HG03565 (cell line): ENCODE measurements around the gene ANO2.
"Not testable (repeated sequence)": the region's sequence is repeated elsewhere in the genome, so short reads cannot be mapped to it uniquely, and the experiment has no call there.

Experiments
- ATAC-seq: cut with Tn5 transposase; IDR thresholded peaks from one replicate; pipeline ENCODE4 v1.9.1; 2021; ENCODE audit warnings: mild to moderate bottlenecking, moderate library complexity; ENCODE audit not compliant: unreplicated experiment

The ANO2 gene

DNA sequence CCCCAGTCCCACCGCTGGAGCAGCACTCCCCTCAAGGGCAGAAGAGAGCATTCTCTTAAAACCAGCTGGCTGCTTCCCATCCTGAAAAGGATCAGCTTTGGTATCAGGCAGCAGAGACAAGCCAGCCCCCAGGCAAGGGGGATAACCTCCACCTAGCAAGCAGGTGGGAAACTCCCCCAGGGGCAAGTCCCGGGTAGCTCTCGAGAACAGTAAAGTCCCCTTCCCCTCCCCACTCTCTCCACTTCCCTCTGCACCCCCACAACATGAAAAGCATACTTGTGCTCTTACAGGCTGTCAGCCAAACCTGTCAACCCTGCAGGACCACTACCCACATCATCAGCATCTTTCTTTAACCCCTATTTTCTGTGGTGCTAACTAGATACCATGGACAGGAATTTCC, 259.1 kb downstream of the ANO2 start:
- no peak for ATAC-seq

DNA sequence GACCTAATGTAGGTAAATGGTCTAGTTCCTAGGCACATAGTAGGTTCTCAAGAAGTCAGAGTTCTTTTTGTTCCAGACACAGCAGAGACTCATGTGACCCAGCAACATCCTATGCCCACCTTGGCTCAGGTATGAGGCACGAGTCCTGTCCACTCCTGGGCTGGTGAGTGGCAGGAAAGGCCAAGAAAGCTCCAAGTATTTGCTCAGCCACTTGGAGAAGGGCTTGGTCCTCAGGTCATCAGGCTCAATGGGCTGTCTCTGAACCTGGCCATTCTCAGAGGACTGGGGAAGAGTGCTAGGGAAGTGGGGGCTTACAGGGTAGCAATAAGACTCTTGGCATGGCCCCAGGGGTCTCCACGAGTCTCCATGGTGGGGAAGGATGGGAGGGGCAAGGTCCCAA, 260.1 kb downstream of the ANO2 start:
- no peak for ATAC-seq

DNA sequence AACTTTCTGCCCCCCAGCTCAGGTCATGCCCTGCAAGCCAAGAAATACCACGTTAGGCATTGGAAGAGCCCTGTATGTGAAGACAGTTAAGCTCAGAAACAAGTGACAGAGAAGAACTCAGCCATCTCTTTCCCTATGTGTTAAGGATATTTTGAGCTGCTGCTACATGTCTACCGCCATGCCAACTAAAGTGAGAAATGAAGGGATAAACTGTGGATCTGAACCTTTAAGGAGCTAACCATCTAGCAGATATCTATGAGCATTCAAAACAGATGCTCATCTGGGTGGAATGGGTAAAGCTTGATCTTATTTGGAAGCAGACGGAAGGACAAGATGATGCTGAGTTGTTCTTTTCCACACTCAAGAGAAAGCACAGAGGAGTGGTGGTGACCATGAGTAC, 262.5 kb downstream of the ANO2 start:
- no peak for ATAC-seq

DNA sequence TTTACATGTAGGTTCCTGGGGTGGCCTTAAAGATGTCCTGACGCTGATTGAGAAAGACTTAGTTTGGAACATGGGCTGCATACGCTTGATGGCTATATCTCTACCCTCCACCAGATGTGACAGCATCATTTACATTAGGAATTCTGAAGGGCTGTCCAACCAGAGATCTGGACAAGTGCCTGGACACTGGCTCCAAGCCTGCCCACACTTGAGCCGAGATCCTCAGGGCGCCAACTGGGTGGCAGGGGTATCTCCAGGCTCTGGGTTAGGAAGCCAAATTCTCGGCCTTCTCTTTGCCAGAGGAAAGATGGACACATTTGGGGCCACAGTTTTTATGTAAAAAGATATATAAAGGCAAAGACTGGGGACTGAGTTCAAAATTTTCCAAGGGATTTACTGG, 266.9 kb downstream of the ANO2 start:
- ATAC-seq: no peak

DNA sequence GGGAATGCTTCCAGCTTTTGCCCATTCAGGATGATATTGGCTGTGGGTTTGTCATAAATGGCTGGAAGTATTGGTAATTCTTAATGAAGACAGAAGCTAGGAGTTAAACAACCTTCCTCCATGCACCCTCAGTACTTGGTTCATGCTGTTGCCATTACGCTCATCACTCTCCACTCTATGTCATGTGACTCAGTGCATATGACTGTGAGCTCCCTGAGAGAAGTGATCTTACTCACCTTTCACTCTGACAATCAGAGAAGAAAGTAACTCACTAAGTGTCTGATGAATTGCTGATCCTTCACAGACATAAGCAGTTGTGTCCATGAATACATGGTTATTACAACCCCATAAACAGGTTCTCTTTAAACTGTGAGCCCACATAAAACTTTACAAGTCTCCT, 275.4 kb downstream of the ANO2 start:
- not testable (repeated sequence) for ATAC-seq

DNA sequence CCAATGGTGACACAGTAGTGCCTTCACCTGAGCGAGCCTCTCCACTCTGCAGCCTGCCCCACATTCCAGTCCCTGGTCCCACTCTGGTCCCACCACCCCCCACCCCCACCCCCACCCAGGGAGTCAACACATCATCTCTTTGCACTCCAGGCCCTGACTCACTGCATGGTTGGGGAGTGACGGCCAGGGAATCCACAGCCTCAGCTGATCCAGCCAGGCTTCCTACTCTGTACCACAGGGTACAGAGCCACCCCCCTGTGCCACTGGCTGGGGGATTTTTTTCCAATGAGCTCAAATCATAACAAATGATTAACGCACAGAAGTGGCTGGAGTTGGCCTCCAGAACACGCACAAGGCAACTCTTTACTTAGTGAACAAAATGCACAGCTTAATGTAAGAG, 279.4 kb downstream of the ANO2 start:
- no peak for ATAC-seq

DNA sequence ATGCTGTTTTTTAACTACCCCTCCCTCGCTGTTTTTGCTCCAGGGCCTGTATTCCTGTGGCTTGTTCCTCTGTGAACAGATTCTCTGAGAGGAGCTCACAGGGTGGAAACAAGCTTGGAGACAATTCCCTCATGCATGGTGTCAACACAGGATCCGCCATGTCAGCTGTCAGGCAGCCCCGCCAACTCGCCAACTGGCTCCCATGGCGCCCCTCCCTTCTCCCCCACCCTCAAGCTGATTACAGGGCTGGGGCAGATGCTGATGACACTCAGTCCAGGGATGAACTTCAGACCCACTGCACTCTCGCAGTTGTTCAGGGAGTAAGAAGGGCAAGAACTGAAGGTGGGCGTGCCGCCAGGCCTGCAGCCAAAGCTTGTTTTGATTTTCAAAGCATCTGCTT, 283.2 kb downstream of the ANO2 start:
- no peak for ATAC-seq

DNA sequence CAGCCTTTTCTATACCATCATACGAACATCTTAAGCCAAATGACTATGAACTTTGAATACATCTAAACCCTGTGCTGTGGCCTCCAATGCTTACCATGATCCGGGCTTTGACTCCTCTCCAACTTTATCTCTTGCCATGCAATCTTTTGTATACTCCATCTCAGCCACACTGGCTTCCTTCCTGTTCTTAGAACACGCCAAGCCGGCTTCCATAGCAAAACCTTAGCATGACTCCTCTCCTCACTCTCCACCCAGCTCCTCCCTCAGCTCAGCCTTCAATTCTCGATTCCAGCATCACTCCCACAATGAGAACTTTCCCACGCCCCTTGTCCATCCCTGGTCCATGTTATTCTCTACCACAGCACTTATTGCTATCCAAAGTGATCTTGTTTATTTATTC, 284.8 kb downstream of the ANO2 start:
- ATAC-seq: no peak

DNA sequence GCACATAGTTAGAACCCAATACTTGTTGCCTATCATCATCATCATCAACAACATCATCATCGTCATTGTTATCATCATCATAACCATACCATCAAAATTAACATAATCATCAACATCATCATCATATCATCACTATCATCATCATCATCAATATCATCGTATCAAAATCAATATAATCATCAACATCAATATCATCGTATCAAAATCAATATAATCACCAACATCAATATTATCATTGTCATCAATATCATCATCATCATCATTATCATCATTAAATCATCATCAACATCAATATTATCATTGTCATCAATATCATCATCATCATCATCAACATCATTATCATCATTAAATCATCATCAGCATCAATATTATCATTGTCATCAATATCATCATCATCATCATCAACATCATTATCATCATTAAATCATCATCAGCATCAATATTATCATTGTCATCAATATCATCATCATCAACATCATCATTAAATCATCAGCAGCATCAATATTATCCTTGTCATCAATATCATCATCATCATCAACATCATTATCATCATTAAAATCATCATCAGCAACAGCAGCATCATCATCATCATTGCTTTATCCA, 286.6 kb downstream of the ANO2 start:
- ATAC-seq: not testable (repeated sequence)

DNA sequence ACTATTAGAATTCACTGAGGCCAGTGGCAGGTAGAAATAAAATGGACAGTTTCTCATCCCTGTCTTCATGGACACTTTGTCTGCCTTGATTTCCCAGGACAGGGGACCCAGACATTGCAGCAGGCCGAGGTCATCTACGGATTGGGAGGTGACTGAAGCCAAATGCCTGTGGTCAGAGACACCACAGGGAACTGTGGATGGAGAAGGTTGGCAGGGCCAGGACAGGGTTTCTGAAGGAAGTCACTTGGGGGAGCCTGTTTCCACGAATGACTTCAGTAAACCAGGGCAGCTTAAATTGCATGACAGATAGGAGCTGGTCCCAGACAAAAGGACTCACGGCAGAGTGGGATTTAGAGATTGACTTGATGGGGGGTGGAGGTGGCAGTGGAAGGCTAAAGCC, 288.2 kb downstream of the ANO2 start:
- no peak for ATAC-seq

DNA sequence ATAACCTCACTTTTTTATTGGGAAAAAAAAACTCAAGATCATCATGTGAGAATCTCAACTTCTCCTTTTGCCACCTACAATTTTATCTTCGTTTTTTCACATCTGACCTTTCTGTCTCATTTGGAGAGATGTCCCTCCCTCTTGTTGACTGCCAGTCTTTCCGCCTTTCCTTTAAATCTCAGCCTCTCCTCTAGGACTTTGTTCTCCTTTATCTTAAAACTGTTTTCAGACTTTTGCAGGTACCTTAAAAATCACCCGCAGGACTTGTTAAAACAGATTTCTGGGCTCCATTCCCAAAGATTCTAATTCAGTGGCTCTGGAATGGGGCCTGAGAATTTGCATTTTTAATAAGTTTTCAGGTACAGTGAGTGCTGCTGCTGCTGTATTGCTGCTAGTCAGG, 289.9 kb downstream of the ANO2 start:
- no peak for ATAC-seq

DNA sequence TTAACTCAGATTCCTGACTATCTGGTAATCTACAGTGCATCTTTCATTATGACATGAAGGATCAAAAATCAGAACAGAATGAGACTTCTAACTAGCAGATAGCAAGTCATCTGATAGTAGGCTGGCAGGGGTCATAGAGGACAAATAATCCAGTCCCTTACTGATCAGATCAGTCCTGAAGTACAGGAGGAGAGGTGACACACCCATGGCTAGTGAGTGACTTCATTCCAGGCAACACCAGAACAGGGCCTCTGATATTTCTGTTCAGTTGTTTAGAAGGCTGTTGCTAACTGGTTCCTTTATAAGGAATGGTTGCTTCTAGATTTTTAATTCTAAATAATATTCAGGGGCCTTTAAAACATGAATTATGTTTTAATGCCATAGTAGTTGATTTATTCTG, 291.0 kb downstream of the ANO2 start:
- ATAC-seq: no peak

DNA sequence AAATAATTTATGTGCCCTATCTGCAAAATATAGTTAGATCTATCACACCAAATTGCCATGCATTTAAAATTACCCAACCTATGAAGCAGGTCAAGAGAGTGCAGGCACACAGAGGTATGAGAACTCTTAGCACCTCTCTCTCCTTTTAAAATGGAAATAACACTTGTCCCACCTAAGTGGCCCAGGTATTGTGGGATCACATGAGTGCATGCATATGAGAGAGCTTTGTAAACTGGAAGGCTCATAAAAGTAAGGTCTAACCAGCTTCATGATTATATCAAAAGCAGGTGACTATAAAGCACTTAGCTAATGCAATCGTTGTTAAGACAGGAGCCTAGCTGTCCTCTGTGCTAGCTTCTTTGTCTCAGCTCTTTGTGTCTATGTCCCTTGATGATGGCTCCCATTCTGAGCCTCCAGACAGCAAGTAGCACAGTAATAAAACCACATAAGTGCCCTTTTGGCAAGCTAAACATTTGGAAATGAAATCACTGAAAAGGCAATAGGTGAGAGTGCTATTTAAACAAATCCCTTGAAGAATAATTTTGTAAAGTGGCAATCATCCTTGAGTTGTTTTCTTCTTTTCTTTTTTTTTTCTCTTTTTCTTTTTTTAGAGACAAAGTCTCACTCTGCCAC, 294.1 kb downstream of the ANO2 start:
- no peak for ATAC-seq

DNA sequence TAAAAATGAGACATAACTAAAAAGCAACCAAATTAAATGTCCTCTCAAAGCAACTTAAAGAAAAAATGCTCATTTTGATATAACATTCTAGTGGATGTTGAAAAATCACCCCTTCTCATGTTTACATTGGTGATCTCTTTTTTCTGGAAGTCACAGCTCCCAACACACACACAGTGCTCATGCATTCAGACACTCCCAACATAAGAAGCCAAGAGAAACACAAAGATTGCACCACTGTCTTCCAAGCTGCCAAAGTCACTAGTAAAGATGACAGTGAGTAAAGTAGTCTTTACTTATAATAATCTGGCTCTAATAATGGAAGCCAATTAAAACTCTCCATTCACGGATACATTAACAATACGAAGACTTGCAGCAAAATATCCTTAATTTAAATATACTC, 294.8 kb downstream of the ANO2 start:
- ATAC-seq: no peak

DNA sequence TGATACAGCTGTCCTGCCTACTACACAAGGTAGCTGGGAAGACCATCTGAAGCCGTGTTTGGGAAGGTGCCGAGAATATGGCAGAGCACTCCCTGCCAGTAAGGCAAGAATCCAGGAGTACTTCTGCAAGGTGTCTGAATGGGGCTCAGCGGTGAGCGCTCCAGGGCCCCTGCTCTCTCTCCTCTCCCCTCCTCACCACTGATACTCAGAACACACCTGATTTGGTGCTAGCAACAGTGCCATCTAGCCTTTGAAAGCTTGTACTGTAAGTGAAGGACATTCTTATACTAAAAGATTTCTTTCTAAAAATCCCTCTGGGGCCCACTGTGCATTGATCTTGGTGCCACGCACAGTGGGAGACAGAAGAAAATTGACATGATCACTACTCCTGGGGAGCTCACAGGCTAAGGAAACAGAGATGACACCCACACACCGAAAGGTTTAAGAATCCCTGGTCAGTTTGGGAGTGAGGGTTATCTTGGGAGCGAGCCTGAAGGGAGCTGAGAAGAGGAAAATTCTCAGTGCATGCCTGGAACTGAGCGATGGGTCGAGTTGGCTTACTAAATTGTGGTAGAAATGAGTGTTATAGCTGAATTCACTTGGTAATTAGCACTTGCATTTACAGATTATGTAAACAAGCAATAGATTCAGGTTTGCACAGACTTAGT, 296.2 kb downstream of the ANO2 start:
- ATAC-seq: no peak

DNA sequence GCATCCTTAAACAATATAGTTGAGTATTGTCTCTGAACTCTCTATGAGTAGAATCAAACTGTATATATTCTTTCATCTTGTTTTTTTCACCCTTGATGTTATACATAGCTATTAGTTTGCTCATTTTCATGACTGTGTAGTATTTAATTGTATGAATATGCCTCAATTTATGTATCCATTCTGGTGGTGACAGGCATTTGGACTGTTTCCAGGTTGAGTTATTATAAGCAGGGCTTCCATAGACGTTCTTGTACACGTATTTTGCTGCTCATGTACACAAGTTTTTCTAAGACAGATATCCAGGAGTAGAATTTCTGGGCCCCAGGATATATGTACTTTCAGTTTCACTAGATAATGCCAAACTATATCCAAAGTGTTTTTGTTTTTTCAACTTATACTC, 301.8 kb downstream of the ANO2 start:
- no peak for ATAC-seq

DNA sequence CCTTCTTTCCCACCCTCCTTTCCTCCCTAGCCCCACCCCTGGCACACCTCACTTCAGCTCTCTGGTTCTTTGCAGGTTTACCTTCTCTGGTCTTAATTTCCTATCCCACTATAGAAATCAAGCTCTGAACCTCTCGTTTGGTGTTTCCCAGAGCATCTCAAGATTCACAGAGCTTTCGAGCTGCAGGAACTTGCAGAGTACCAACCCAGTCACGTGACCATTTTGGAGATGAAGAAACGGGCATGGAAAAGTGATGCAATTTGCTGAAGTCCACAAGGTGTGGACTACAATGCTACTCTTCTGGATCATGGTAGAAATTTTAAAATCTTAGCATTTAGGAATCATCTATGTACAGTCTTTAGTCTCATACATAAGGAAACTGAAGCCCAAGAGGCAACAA, 307.4 kb downstream of the ANO2 start:
- ATAC-seq: no peak

DNA sequence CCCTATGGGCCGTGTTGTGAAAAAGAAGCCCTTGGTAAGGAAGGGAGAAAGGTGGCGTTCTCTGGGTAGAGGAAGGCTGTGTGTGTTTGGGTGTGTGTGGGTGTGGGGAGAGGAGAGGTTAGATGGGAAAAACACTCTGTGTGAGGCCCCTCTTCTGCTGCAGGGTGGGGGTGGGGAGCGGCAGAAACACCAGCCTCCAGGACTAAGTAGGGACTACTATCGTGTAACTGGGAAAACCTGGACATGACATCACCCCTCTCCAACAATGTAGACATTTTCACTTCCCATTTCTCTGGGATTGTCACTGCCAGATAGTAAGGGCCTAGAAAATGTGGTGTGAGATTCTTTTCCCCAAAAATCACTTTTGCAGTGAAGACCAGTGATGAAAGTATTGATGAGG, 308.2 kb downstream of the ANO2 start:
- ATAC-seq: no peak

DNA sequence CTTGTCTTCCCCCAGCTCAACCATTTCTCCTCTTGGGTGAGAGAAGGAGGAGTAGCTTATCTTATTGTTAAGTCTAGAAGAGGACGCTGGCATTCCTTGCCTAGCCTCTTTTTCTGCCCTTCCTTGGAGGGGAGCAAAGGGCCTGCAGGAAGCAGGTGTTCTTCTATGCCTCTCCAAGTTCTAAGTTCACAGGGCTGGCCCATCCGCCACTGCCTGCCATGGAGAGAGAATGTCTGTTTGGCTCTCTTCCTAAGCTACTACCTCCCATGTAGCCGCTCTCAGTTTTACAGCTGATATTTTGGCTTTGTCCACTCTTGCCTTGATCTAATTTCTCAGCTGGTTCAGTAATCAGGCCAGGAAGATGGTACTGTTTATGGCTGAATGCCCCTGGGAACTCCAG, 312.0 kb downstream of the ANO2 start:
- no peak for ATAC-seq

DNA sequence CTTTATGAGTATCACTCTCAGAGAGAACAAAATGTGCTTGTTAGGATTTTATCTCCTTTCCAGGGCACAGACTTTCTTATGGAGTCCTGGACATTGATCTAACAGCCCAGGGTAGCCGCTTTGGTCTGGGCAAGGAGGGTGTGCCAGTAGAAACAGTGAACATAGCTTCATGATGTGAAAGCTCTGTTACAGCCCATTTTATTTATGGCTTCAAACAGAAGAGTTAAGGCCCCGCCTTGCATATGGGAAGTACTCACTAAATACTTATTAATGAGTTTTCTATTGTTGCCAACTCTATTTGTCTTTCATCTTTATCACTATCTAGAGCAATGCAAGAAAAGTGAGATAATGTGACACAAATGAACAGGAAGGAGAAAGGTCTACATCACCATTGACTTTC, 312.6 kb downstream of the ANO2 start:
- no peak for ATAC-seq

DNA sequence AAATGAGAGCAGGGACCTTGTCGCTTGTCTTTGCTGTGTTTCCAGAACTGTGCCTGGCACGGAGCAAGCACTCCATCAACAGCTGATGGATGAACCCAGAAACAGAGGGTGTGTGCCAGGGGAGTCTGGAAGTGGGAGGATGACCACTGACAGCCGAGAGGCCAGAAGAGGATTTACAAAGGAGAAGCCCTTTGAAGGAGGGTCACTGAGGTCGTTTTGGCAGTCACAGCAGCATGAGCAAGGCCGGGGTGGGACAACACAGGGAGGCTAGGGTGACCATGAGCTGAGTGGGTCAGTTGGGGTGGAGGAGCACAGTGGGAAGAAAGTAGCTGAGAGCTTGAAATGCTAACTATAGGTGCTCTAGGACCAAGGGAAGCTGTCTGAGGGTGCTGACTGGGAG, 313.6 kb downstream of the ANO2 start:
- no peak for ATAC-seq

DNA sequence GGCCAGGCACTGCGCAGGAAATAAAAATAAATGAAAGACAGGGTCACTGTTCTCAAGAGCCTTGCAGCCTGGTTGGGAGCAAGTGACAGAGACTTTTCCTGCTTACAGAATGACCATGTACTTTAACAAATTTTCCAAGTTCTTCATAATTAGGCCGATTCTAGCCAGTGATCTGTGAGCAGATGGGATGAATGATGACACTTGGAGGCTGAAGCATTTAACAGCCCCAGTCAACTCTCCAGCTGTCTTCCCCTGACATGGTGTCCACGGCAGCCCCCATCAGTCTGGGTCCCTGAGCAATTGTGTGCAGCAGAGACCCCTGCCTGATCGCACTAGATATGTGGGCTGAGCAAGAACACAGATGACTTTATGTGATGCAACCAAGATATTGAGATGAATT, 314.3 kb downstream of the ANO2 start:
- no peak for ATAC-seq

DNA sequence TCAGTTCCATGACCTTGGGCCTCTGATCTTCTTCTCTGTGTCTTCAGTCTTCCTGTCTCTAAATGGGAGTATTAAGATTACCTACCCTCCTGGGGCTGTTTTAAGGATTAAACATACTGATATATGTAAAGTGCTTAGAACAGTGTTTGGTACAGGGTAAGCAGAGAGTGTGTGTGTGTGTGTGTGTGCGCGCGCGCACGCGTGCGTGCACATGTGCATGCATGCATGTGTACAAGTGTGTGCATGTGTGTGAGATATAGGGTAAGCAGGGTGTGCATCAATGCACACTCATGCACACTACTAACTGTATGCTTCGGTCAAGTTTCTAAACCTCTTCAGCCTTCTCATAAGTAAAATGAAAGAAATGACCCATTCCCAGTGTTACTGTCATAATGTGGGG, 316.6 kb downstream of the ANO2 start:
- ATAC-seq: no peak
